HepG2 (cell line): ENCODE results near the gene FKBP9. TPM values are rescaled to one million over a fixed set of nuclear protein-coding genes. Genes with fewer than 3 reads are reported as not detected.
A peak's percentile ranks its signal among the peaks of the same experiment; 100 is the strongest.

ENCODE experiments used
- ELF4 ChIP-seq: sonication (generic); formaldehyde crosslinking; IDR thresholded peaks from 2 replicates; pipeline ENCODE4 v1.5.0; 2020; ENCODE audit warnings: missing genetic modification reagents, mild to moderate bottlenecking, moderate library complexity, borderline replicate concordance
- ETV5 ChIP-seq: IDR thresholded peaks from 2 replicates; pipeline ENCODE4 v1.6.1; 2018; ENCODE audit warnings: missing biosample characterization, missing genetic modification reagents, inconsistent platforms, borderline replicate concordance
- GPN1 ChIP-seq: sonication (generic); formaldehyde crosslinking; IDR thresholded peaks from 2 replicates; pipeline ENCODE4 v1.5.1; 2020; ENCODE audit warnings: missing genetic modification reagents, borderline replicate concordance
- HMG20B ChIP-seq: conservative IDR thresholded peaks from 2 replicates; pipeline ENCODE4 v1.6.1; 2016; ENCODE audit warnings: missing genetic modification reagents, missing compliant biosample characterization
- IKZF1 ChIP-seq: fragments of 450-650 bp; IDR thresholded peaks from 2 replicates; pipeline ENCODE4 v1.7.1; 2016
- KAT7 ChIP-seq: IDR thresholded peaks from 2 replicates; pipeline ENCODE4 v1.6.1; 2018; ENCODE audit warnings: borderline replicate concordance, missing compliant biosample characterization
- KDM1A ChIP-seq: IDR thresholded peaks from 2 replicates; pipeline ENCODE4 v1.6.1; 2016; ENCODE audit warnings: missing compliant biosample characterization
- NAIF1 ChIP-seq: sonication (generic); formaldehyde crosslinking; IDR thresholded peaks from 2 replicates; pipeline ENCODE4 v1.5.0; 2020; ENCODE audit warnings: mild to moderate bottlenecking, missing genetic modification reagents, borderline replicate concordance
- NFKB2 ChIP-seq: sonication (generic); formaldehyde crosslinking; IDR thresholded peaks from 2 replicates; pipeline ENCODE4 v1.4.0; 2020; ENCODE audit warnings: missing genetic modification reagents, borderline replicate concordance
- NFRKB ChIP-seq: fragments of 450-650 bp; IDR thresholded peaks from 2 replicates; pipeline ENCODE4 v1.6.1; 2017
- NR2F6 ChIP-seq, 2 experiments: IDR thresholded peaks; 2 replicates each; pipeline ENCODE4 v1.6.1; 2016; ENCODE audit warnings: antibody characterized with exemption in 1 of 2, mild to moderate bottlenecking in 1 of 2
- PLRG1 ChIP-seq: fragments of 450-650 bp; conservative IDR thresholded peaks from 2 replicates; pipeline ENCODE4 v1.6.1; 2016
- RFX1 ChIP-seq: fragments of 450-650 bp; IDR thresholded peaks from 2 replicates; pipeline ENCODE4 v1.6.1; 2017
- RORA ChIP-seq: sonication (generic); formaldehyde crosslinking; IDR thresholded peaks from 2 replicates; pipeline ENCODE4 v1.5.0; 2020; ENCODE audit warnings: mild to moderate bottlenecking, missing genetic modification reagents, moderate library complexity
- SALL2 ChIP-seq: sonication (generic); formaldehyde crosslinking; IDR thresholded peaks from 2 replicates; pipeline ENCODE4 v1.8.1; 2023; ENCODE audit warnings: mild to moderate bottlenecking, missing genetic modification reagents, inconsistent platforms
- SMAD3 ChIP-seq: sonication (generic); formaldehyde crosslinking; IDR thresholded peaks from 2 replicates; pipeline ENCODE4 v1.4.0; 2020; ENCODE audit warnings: missing genetic modification reagents
- TCF7L2 ChIP-seq: IDR thresholded peaks from 2 replicates; pipeline ENCODE4 v1.6.1; 2011; ENCODE audit warnings: mild to moderate bottlenecking, low read depth, low read length, moderate library complexity
- ZNF274 ChIP-seq: sonication (generic); formaldehyde crosslinking; IDR thresholded peaks from 2 replicates; pipeline ENCODE4 v1.5.1; 2020; ENCODE audit warnings: mild to moderate bottlenecking, missing genetic modification reagents
- polyA plus RNA-seq, 8 experiments: library from polyadenylated mRNA; depleted of rRNA in 3 of 8; stranded (reverse) in 7 of 8; unstranded in 1 of 8; fragments of >200 nt; fragmentation: Illumina TruSeq in 4 of 8; extraction: Trizol in 4 of 8; gene quantifications; 2 replicates each; pipeline versions ENCODE4 v1.2.1 to v1.2.3, GENCODE V29; 2011 to 2016; ENCODE audit warnings: low read depth in 4 of 8, missing spikeins in 1 of 8, mixed read lengths in 1 of 8; ENCODE audit not compliant: insufficient read depth in 1 of 8
- total RNA-seq, 5 experiments: library from RNA; depleted of rRNA; stranded (reverse); fragments of >200 nt; fragmentation: Illumina TruSeq; extraction: Trizol; gene quantifications; 2 replicates each; pipeline ENCODE4 v1.2.3, GENCODE V29; 2016; ENCODE audit warnings: low read depth in 1 of 5
- TF ChIP-seq, protein P1 (sequence below), 2 experiments: sonication (generic) in 1 of 2; formaldehyde crosslinking in 1 of 2; IDR thresholded peaks; 2 replicates each; pipeline versions ENCODE4 v1.5.1 to v1.6.1; 2011 to 2020; ENCODE audit warnings: borderline replicate concordance in 1 of 2, low read depth in 1 of 2, low read length in 1 of 2, mild to moderate bottlenecking in 1 of 2, missing genetic modification reagents in 1 of 2, moderate library complexity in 1 of 2
- TF ChIP-seq, protein P2 (sequence below): sonication (generic); formaldehyde crosslinking; IDR thresholded peaks from 2 replicates; pipeline ENCODE4 v1.5.0; 2020; ENCODE audit warnings: missing genetic modification reagents
- TF ChIP-seq, protein P3 (sequence below): sonication (generic); formaldehyde crosslinking; IDR thresholded peaks from 2 replicates; pipeline ENCODE4 v1.4.0; 2020; ENCODE audit warnings: missing genetic modification reagents, borderline replicate concordance
- TF ChIP-seq, protein P4 (sequence below): IDR thresholded peaks from 2 replicates; pipeline ENCODE4 v1.6.1; 2016; ENCODE audit warnings: low read depth, borderline replicate concordance
- TF ChIP-seq, protein P5 (sequence below): sonication (generic); formaldehyde crosslinking; conservative IDR thresholded peaks from 2 replicates; pipeline ENCODE4 v1.8.1; 2023; ENCODE audit warnings: missing genetic modification reagents

Gene FKBP9
- total and polyA plus RNA-seq, 2 of the 13 experiments (the other 11 are each of a cell fraction or from before 2014, with no cell fraction given) = 34.0 to 41.5 TPM

DNA sequence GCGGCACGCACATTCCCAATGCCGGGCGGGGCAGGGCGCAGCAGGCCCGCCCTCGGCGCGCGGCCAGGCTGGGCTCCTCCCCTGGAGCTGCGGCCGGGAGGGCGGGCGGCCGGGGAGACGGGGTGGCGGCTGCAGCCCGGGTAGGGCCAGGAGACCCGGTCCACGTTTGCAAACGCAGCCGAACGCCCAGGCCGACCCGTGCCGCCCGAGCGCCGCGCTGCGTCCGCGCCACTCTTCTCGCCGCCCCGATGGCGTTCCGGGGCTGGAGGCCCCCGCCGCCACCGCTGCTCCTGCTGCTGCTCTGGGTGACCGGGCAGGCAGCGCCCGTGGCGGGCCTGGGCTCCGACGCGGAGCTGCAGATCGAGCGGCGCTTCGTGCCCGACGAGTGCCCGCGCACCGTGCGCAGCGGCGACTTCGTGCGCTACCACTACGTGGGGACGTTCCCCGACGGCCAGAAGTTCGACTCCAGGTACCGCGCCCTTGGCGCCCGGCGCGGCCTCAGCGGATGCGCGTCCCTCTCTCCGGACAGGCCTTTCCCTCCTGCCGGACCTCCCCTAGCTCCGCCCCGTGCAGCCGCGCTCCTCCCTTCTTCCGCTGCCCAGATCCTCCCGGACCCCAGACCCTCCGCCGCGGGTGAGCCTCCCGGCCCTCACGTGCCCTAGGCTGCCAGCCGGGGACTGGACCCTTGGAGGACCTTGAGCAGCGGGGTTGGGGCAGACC is at the start of gene FKBP9 (continued):
- TF ChIP-seq, protein P1, sequence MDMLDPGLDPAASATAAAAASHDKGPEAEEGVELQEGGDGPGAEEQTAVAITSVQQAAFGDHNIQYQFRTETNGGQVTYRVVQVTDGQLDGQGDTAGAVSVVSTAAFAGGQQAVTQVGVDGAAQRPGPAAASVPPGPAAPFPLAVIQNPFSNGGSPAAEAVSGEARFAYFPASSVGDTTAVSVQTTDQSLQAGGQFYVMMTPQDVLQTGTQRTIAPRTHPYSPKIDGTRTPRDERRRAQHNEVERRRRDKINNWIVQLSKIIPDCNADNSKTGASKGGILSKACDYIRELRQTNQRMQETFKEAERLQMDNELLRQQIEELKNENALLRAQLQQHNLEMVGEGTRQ (IDR thresholded peaks at IDR 0.05; ENCODE audit: low read depth, low read length) = no peak
- TF ChIP-seq, protein P1 (CRISPR knock-in tag; IDR thresholded peaks at IDR 0.05; ENCODE audit: borderline replicate concordance) = peak; percentile 73; the same call in 1 of the 2 replicates
- TF ChIP-seq NFKB2 (CRISPR knock-in tag) (peak; percentile 50; the same call in 1 of the 2 replicates), NFRKB (no peak), RORA (CRISPR knock-in tag) (no peak), SALL2 (CRISPR knock-in tag) (peak; percentile 97; the same call in 1 of the 2 replicates), NR2F6 (IDR thresholded peaks at IDR 0.05) (no peak), NR2F6 (CRISPR knock-in tag; IDR thresholded peaks at IDR 0.05) (peak; percentile 25; the same call in 1 of the 2 replicates), IKZF1 (no peak), ETV5 (CRISPR knock-in tag) (peak; percentile 85), ZNF274 (no peak), KDM1A (0 out of 2 replicates have a peak, but pooled peaks have one; percentile 16), NAIF1 (CRISPR knock-in tag) (peak; percentile 84; the same call in 1 of the 2 replicates), HMG20B (CRISPR knock-in tag) (0 out of 2 replicates have a peak, but pooled peaks have one; percentile 30), KAT7 (CRISPR knock-in tag) (peak; percentile 89; the same call in 1 of the 2 replicates), RFX1 (no peak), PLRG1 (no peak), SMAD3 (no peak), ELF4 (CRISPR knock-in tag) (no peak; the same call in 1 of the 2 replicates), GPN1 (CRISPR knock-in tag) (no peak), TCF7L2 (no peak)
- TF ChIP-seq, protein P2, sequence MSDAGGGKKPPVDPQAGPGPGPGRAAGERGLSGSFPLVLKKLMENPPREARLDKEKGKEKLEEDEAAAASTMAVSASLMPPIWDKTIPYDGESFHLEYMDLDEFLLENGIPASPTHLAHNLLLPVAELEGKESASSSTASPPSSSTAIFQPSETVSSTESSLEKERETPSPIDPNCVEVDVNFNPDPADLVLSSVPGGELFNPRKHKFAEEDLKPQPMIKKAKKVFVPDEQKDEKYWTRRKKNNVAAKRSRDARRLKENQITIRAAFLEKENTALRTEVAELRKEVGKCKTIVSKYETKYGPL (CRISPR knock-in tag) = no peak
- TF ChIP-seq, protein P3, sequence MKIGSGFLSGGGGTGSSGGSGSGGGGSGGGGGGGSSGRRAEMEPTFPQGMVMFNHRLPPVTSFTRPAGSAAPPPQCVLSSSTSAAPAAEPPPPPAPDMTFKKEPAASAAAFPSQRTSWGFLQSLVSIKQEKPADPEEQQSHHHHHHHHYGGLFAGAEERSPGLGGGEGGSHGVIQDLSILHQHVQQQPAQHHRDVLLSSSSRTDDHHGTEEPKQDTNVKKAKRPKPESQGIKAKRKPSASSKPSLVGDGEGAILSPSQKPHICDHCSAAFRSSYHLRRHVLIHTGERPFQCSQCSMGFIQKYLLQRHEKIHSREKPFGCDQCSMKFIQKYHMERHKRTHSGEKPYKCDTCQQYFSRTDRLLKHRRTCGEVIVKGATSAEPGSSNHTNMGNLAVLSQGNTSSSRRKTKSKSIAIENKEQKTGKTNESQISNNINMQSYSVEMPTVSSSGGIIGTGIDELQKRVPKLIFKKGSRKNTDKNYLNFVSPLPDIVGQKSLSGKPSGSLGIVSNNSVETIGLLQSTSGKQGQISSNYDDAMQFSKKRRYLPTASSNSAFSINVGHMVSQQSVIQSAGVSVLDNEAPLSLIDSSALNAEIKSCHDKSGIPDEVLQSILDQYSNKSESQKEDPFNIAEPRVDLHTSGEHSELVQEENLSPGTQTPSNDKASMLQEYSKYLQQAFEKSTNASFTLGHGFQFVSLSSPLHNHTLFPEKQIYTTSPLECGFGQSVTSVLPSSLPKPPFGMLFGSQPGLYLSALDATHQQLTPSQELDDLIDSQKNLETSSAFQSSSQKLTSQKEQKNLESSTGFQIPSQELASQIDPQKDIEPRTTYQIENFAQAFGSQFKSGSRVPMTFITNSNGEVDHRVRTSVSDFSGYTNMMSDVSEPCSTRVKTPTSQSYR (CRISPR knock-in tag) = peak; percentile 5; the same call in 1 of the 2 replicates
- TF ChIP-seq, protein P4, sequence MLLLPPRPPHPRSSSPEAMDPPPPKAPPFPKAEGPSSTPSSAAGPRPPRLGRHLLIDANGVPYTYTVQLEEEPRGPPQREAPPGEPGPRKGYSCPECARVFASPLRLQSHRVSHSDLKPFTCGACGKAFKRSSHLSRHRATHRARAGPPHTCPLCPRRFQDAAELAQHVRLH (CRISPR knock-in tag) = 0 out of 2 replicates have a peak, but pooled peaks have one; percentile 58
- TF ChIP-seq, protein P5, sequence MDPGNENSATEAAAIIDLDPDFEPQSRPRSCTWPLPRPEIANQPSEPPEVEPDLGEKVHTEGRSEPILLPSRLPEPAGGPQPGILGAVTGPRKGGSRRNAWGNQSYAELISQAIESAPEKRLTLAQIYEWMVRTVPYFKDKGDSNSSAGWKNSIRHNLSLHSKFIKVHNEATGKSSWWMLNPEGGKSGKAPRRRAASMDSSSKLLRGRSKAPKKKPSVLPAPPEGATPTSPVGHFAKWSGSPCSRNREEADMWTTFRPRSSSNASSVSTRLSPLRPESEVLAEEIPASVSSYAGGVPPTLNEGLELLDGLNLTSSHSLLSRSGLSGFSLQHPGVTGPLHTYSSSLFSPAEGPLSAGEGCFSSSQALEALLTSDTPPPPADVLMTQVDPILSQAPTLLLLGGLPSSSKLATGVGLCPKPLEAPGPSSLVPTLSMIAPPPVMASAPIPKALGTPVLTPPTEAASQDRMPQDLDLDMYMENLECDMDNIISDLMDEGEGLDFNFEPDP = no peak
